GM23338 (cell line): Measurements from ENCODE around the gene FABP6. TPM values are rescaled to one million over a fixed set of nuclear protein-coding genes. Genes with fewer than 3 reads are reported as not detected.

Source experiments
- ATAC-seq: fragments of 200-7000 bp; cut with Tn5 transposase; 3 replicates; pipeline ENCODE4 v1.9.1; 2020
- DNase-seq: peaks from one replicate; pipeline ENCODE4 v3.0.0-alpha.2; 2015; ENCODE audit warnings: low spot score
- H2AFZ ChIP-seq: fragments of 200-600 bp; sonication (generic); 2 replicates; pipeline ENCODE4 v1.8.0; 2016; ENCODE audit warnings: antibody characterized with exemption, mild to moderate bottlenecking, moderate library complexity
- H3F3A ChIP-seq: fragments of 200-600 bp; sonication (generic); replicated peaks from 2 replicates; pipeline ENCODE4 v1.8.0; 2017; ENCODE audit warnings: antibody characterized with exemption, mixed run types, low read depth
- H3K27ac ChIP-seq: fragments of 200-600 bp; sonication (generic); 2 replicates; pipeline ENCODE4 v1.6.1; 2016; ENCODE audit warnings: low read depth
- H3K27me3 ChIP-seq: fragments of 200-600 bp; sonication (generic); 2 replicates; pipeline ENCODE4 v1.8.0; 2016; ENCODE audit warnings: mild to moderate bottlenecking, mixed run types, moderate library complexity; ENCODE audit not compliant: insufficient read depth
- H3K36me3 ChIP-seq: fragments of 200-600 bp; sonication (generic); 2 replicates; pipeline ENCODE4 v1.8.0; 2016; ENCODE audit warnings: mild to moderate bottlenecking; ENCODE audit not compliant: insufficient read depth
- H3K4me1 ChIP-seq: fragments of 200-600 bp; sonication (generic); 2 replicates; pipeline ENCODE4 v1.8.0; 2016; ENCODE audit warnings: mild to moderate bottlenecking, moderate library complexity; ENCODE audit not compliant: insufficient read depth
- H3K4me2 ChIP-seq: fragments of 200-600 bp; sonication (generic); 2 replicates; pipeline ENCODE4 v1.7.1; 2017; ENCODE audit warnings: mixed run types
- H3K4me3 ChIP-seq: fragments of 200-600 bp; sonication (generic); 2 replicates; pipeline ENCODE4 v1.6.1; 2016; ENCODE audit warnings: mixed run types
- H3K79me2 ChIP-seq: fragments of 200-600 bp; sonication (generic); replicated peaks from 2 replicates; pipeline ENCODE4 v1.8.0; 2017; ENCODE audit warnings: mild to moderate bottlenecking; ENCODE audit not compliant: insufficient read depth
- H3K9me2 ChIP-seq: fragments of 200-600 bp; sonication (generic); 2 replicates; pipeline ENCODE4 v1.8.0; 2017; ENCODE audit not compliant: insufficient read depth
- H4K20me1 ChIP-seq: fragments of 200-600 bp; sonication (generic); replicated peaks from 2 replicates; pipeline ENCODE4 v1.8.0; 2017; ENCODE audit warnings: mild to moderate bottlenecking; ENCODE audit not compliant: insufficient read depth
- H3K27ac Mint-ChIP-seq: 2 replicates; pipeline ENCODE4 v1.8.0; 2020; ENCODE audit warnings: inconsistent platforms, mild to moderate bottlenecking, moderate library complexity, mixed read lengths
- H3K27me3 Mint-ChIP-seq: 3 replicates; pipeline ENCODE4 v1.8.0; 2022; ENCODE audit warnings: low read depth, mild to moderate bottlenecking, moderate library complexity, mixed read lengths, inconsistent platforms; ENCODE audit not compliant: insufficient read depth, poor library complexity
- H3K36me3 Mint-ChIP-seq: 3 replicates; pipeline ENCODE4 v1.8.0; 2021; ENCODE audit warnings: low read depth, mild to moderate bottlenecking, inconsistent platforms, moderate library complexity, mixed read lengths
- H3K4me1 Mint-ChIP-seq: 3 replicates; pipeline ENCODE4 v1.8.0; 2020; ENCODE audit warnings: mild to moderate bottlenecking, inconsistent platforms, mixed read lengths
- H3K4me3 Mint-ChIP-seq: 3 replicates; pipeline ENCODE4 v1.8.0; 2021; ENCODE audit warnings: moderate library complexity, mild to moderate bottlenecking, inconsistent platforms, mixed read lengths
- H3K9me3 Mint-ChIP-seq: 3 replicates; pipeline ENCODE4 v1.8.0; 2020; ENCODE audit warnings: moderate library complexity, mild to moderate bottlenecking, inconsistent platforms, mixed read lengths
- CREB1 ChIP-seq: fragments of 250-450 bp; sonication (Bioruptor Pico); IDR thresholded peaks from 2 replicates; pipeline ENCODE4 v1.5.0; 2020; ENCODE audit warnings: low read depth, mild to moderate bottlenecking, moderate library complexity
- CTCF ChIP-seq, 2 experiments: fragments of 200-600 bp in 1 of 2; sonication (generic) in 1 of 2; conservative IDR thresholded peaks; 2 replicates each; pipeline versions ENCODE4 v1.5.1 to v1.6.1; 2016 to 2017; ENCODE audit warnings: antibody characterized with exemption in 2 of 2, low read depth in 2 of 2, mild to moderate bottlenecking in 2 of 2, moderate library complexity in 1 of 2
- ETS1 ChIP-seq: IDR thresholded peaks from 2 replicates; pipeline ENCODE4 v1.6.1; 2016; ENCODE audit warnings: antibody characterized with exemption
- EZH2phosphoT487 ChIP-seq: fragments of 200-600 bp; sonication (generic); IDR thresholded peaks from one replicate; pipeline ENCODE4 v1.8.1; 2018; ENCODE audit warnings: antibody characterized with exemption; ENCODE audit not compliant: unreplicated experiment
- NANOG ChIP-seq: IDR thresholded peaks from 2 replicates; pipeline ENCODE4 v1.6.1; 2016; ENCODE audit warnings: antibody characterized with exemption, borderline replicate concordance
- POLR2AphosphoS5 ChIP-seq: IDR thresholded peaks from 2 replicates; pipeline ENCODE4 v1.6.1; 2016; ENCODE audit warnings: antibody characterized with exemption, low read depth
- REST ChIP-seq: IDR thresholded peaks from one replicate; pipeline ENCODE4 v1.6.1; 2018; ENCODE audit warnings: antibody characterized with exemption; ENCODE audit not compliant: unreplicated experiment
- STAT1 ChIP-seq: IDR thresholded peaks from one replicate; pipeline ENCODE4 v1.6.1; 2016; ENCODE audit warnings: antibody characterized with exemption; ENCODE audit not compliant: unreplicated experiment
- ZNF331 ChIP-seq: fragments of 250-450 bp; sonication (Bioruptor Pico); IDR thresholded peaks from 2 replicates; pipeline ENCODE4 v1.5.0; 2020; ENCODE audit warnings: low read depth, mild to moderate bottlenecking, moderate library complexity
- ZNF462 ChIP-seq: fragments of 250-450 bp; sonication (Bioruptor Pico); IDR thresholded peaks from 2 replicates; pipeline ENCODE4 v1.5.0; 2020; ENCODE audit warnings: mild to moderate bottlenecking, moderate library complexity
- polyA plus RNA-seq: library from polyadenylated mRNA; unstranded; fragments of >200 nt; fragmentation: Nextera tagmentation; extraction: Ambion mirVana; gene quantifications from 2 replicates; pipeline ENCODE4 v1.2.1, GENCODE V29; 2016
- total RNA-seq: library from RNA; depleted of rRNA; stranded (reverse); fragments of >200 nt; shearing (Covaris generic); gene quantifications from 2 replicates; pipeline ENCODE4 v1.2.3, GENCODE V29; 2014

The FABP6 gene
- total and polyA plus RNA-seq, 2 experiments from 2014 or later, result 2.2 to 7.5 TPM

- TF ChIP-seq ZNF462 (CRISPR knock-in tag) (no peak), CREB1 (no peak), EZH2phosphoT487 (no peak), CTCF (conservative IDR thresholded peaks at IDR 0.05; ENCODE audit: low read depth in 2 of 2) (no peak), STAT1 (no peak), ZNF331 (CRISPR knock-in tag) (no peak)
These were observed 31.8 kb upstream of the FABP6 start (continued) for GRCh38 chr5:160197341-160198144.

GRCh38 chr5:160198146-160198545 is 31.2 kb upstream of the FABP6 start:
- Histone ChIP-seq H3K4me3 (0 out of 2 replicates have a peak overlapping the region, but pooled peaks have one; percentile 11), H3K9me2 (no peaks in the 10 kb centered on the region), H3K36me3 (no peaks in the 10 kb centered on the region), H3K27me3 (no peaks in the 10 kb centered on the region), H3K4me2 (peak overlapping the region; percentile 86), H3K27ac (no peak overlapping the region), H3K4me1 (peaks cover 27% of the 10 kb centered on the region), H4K20me1 (no peaks in the 10 kb centered on the region), H3F3A (0 out of 2 replicates have a peak, but pooled peaks cover 3% of the 10 kb centered on the region), H2AFZ (peak overlapping the region; percentile 90), H3K79me2 (no peaks in the 10 kb centered on the region)
- Mint-ChIP-seq H3K4me1 (peaks cover 42% of the 10 kb centered on the region), H3K27me3 (peaks cover 23% of the 10 kb centered on the region), H3K36me3 (peaks cover 3% of the 10 kb centered on the region; the same call in 1 of the 3 replicates), H3K9me3 (peaks cover 3% of the 10 kb centered on the region; the same call in 2 of the 3 replicates), H3K27ac (no peak overlapping the region), H3K4me3 (peak overlapping the region; percentile 11; the same call in 1 of the 3 replicates)
- ATAC-seq (peak; percentile 4; the same call in 1 of the 3 replicates), DNase-seq (no peak)
- no peak for TF ChIP-seq POLR2AphosphoS5
- TF ChIP-seq ETS1, result no peak
- TF ChIP-seq NANOG, result no peak
- no peak for TF ChIP-seq REST
